HCT116 (cell line): ENCODE data around the gene SBNO2. TPM values are rescaled to one million over a fixed set of nuclear protein-coding genes. Genes with fewer than 3 reads are reported as not detected.

Source experiments
- ATAC-seq: fragments of 200-7000 bp; cut with Tn5 transposase; 2 replicates; pipeline ENCODE4 v1.9.1; 2020; ENCODE audit warnings: mild to moderate bottlenecking, moderate library complexity
- BruUV-seq: library from RNA; stranded (reverse); fragments of 400-500 nt; replicated peaks from 2 replicates; lab custom pipeline; 2021; lab: Mats Ljungman, UMichigan
- CTCF ChIA-PET: fragments of 300-600 bp; sonication (Branson Sonifier 250); formaldehyde crosslinking; loops from one replicate; lab custom pipeline; 2021; ENCODE audit warnings: antibody characterized with exemption; lab: Charles Lee
- POLR2A ChIA-PET: fragments of 300-600, 350-600 bp; sonication (Branson Sonifier 250); formaldehyde crosslinking; loops from one replicate; lab custom pipeline; 2021; ENCODE audit warnings: antibody characterized with exemption; lab: Charles Lee
- RAD21 ChIA-PET, 2 experiments: fragments of 300-600 bp; sonication (Branson Sonifier 250); formaldehyde crosslinking; loops; one replicate each; lab custom pipeline; 2023; ENCODE audit warnings: low total read pairs in 2 of 2; ENCODE audit not compliant: uncharacterized antibody in 2 of 2, unreplicated experiment in 2 of 2, low non-redundant PET in 1 of 2; lab: Charles Lee
- DNase-seq: peaks from one replicate; pipeline ENCODE4 v3.0.0-alpha.2; 2010; ENCODE audit warnings: low read depth, low spot score
- H2AFZ ChIP-seq: fragments of 200-600 bp; shearing (Covaris generic), sonication (generic); 2 replicates; pipeline ENCODE4 v1.6.1; 2017; ENCODE audit warnings: low read depth, mixed run types, mixed read lengths, antibody characterized with exemption, low read length; ENCODE audit not compliant: poor library complexity, severe bottlenecking
- H3K27ac ChIP-seq: 2 replicates; pipeline ENCODE4 v1.5.1; 2012; ENCODE audit warnings: low read depth, low read length
- H3K27me3 ChIP-seq: fragments of 200-600 bp; sonication (generic); 2 replicates; pipeline ENCODE4 v1.6.1; 2016; ENCODE audit warnings: mixed run types, low read length, mixed read lengths; ENCODE audit not compliant: insufficient read depth
- H3K36me3 ChIP-seq, 2 experiments: fragments of 200-500 bp in 1 of 2; fragments of 200-600 bp in 1 of 2; sonication (Bioruptor generic) in 1 of 2; sonication (generic) in 1 of 2; 2 replicates each; pipeline versions ENCODE4 v1.5.1 to v1.6.1; 2014 to 2016; ENCODE audit warnings: low read length in 2 of 2, inconsistent platforms in 1 of 2, mixed read lengths in 1 of 2, mixed run types in 1 of 2; ENCODE audit not compliant: insufficient read depth in 2 of 2, control insufficient read depth in 1 of 2
- H3K4me1 ChIP-seq, 2 experiments: fragments of 200-600 bp in 1 of 2; sonication (generic) in 1 of 2; 2 replicates each; pipeline versions ENCODE4 v1.5.1 to v1.6.1; 2012 to 2017; ENCODE audit warnings: low read length in 2 of 2, inconsistent platforms in 1 of 2, mild to moderate bottlenecking in 1 of 2, mixed read lengths in 1 of 2, mixed run types in 1 of 2, moderate library complexity in 1 of 2; ENCODE audit not compliant: insufficient read depth in 2 of 2, control insufficient read depth in 1 of 2
- H3K4me2 ChIP-seq: fragments of 200-600 bp; sonication (generic); 2 replicates; pipeline ENCODE4 v1.6.1; 2017; ENCODE audit warnings: mixed run types, low read length, mixed read lengths
- H3K4me3 ChIP-seq, 2 experiments: fragments of 200-600 bp in 1 of 2; sonication (generic) in 1 of 2; replicated peaks in 1 of 2; 2 replicates each; pipeline ENCODE4 v1.5.1; 2011 to 2016; ENCODE audit warnings: low read length in 2 of 2, control low read depth in 1 of 2, low read depth in 1 of 2, mild to moderate bottlenecking in 1 of 2, mixed read lengths in 1 of 2, mixed run types in 1 of 2
- H3K79me2 ChIP-seq: fragments of 200-600 bp; sonication (generic); 2 replicates; pipeline ENCODE4 v1.6.1; 2017; ENCODE audit warnings: mild to moderate bottlenecking, mixed run types, low read length, moderate library complexity, mixed read lengths; ENCODE audit not compliant: insufficient read depth
- H3K9ac ChIP-seq: fragments of 200-600 bp; sonication (generic); 2 replicates; pipeline ENCODE4 v1.6.1; 2016; ENCODE audit warnings: low read length, mixed read lengths
- H3K9me2 ChIP-seq: fragments of 200-600 bp; sonication (generic), shearing (Covaris generic); 2 replicates; pipeline ENCODE4 v1.6.1; 2017; ENCODE audit warnings: mixed run types, mild to moderate bottlenecking, moderate library complexity; ENCODE audit not compliant: insufficient read depth
- H3K9me3 ChIP-seq, 2 experiments: fragments of 200-500 bp in 1 of 2; fragments of 200-600 bp in 1 of 2; sonication (Bioruptor generic) in 1 of 2; sonication (generic) in 1 of 2; 2 replicates each; pipeline ENCODE4 v1.6.1; 2014 to 2017; ENCODE audit warnings: low read length in 2 of 2, mixed read lengths in 2 of 2, inconsistent platforms in 1 of 2, low read depth in 1 of 2, mild to moderate bottlenecking in 1 of 2, mixed run types in 1 of 2, moderate library complexity in 1 of 2; ENCODE audit not compliant: control insufficient read depth in 1 of 2, insufficient read depth in 1 of 2
- H4K20me1 ChIP-seq: fragments of 200-600 bp; sonication (generic), shearing (Covaris generic); 2 replicates; pipeline ENCODE4 v1.6.1; 2017; ENCODE audit warnings: mixed run types, mild to moderate bottlenecking, moderate library complexity; ENCODE audit not compliant: insufficient read depth
- CEBPB ChIP-seq: IDR thresholded peaks from 2 replicates; pipeline ENCODE4 v1.6.1; 2012; ENCODE audit warnings: low read depth
- EGR1 ChIP-seq: IDR thresholded peaks from 2 replicates; pipeline ENCODE4 v1.6.1; 2012; ENCODE audit warnings: low read depth
- ELF1 ChIP-seq: IDR thresholded peaks from 2 replicates; pipeline ENCODE4 v1.6.1; 2012; ENCODE audit warnings: low read depth, borderline replicate concordance
- EZH2 ChIP-seq: fragments of 200-600 bp; sonication (generic); IDR thresholded peaks from 2 replicates; pipeline ENCODE4 v1.6.1; 2017; ENCODE audit warnings: antibody characterized with exemption, mixed run types
- EZH2phosphoT487 ChIP-seq: fragments of 200-600 bp; IDR thresholded peaks from 2 replicates; pipeline ENCODE4 v1.6.1; 2018; ENCODE audit warnings: antibody characterized with exemption, borderline replicate concordance
- FOSL1 ChIP-seq: IDR thresholded peaks from 2 replicates; pipeline ENCODE4 v1.6.1; 2012; ENCODE audit warnings: low read depth
- JUND ChIP-seq: IDR thresholded peaks from 2 replicates; pipeline ENCODE4 v1.6.1; 2012
- POLR2AphosphoS5 ChIP-seq: IDR thresholded peaks from 2 replicates; pipeline ENCODE4 v1.6.1; 2011; ENCODE audit warnings: mild to moderate bottlenecking, low read depth, low read length, moderate library complexity
- RAD21 ChIP-seq: IDR thresholded peaks from 2 replicates; pipeline ENCODE4 v1.6.1; 2012; ENCODE audit warnings: low read depth, mild to moderate bottlenecking
- SP1 ChIP-seq: IDR thresholded peaks from 2 replicates; pipeline ENCODE4 v1.6.1; 2012; ENCODE audit warnings: low read depth
- SRF ChIP-seq: IDR thresholded peaks from 2 replicates; pipeline ENCODE4 v1.6.1; 2012; ENCODE audit warnings: low read depth
- TCF7L2 ChIP-seq: IDR thresholded peaks from 2 replicates; pipeline ENCODE4 v1.7.0; 2011; ENCODE audit warnings: borderline replicate concordance, inconsistent platforms; ENCODE audit not compliant: insufficient read depth, insufficient read length; ENCODE audit errors: extremely low read depth
- YY1 ChIP-seq: IDR thresholded peaks from 2 replicates; pipeline ENCODE4 v1.6.1; 2011; ENCODE audit warnings: low read length, low read depth, moderate library complexity, mild to moderate bottlenecking; ENCODE audit not compliant: insufficient replicate concordance; ENCODE audit errors: extremely low read depth
- ZFX ChIP-seq: fragments of 450-650 bp; IDR thresholded peaks from 2 replicates; pipeline ENCODE4 v1.6.1; 2017
- ZNF274 ChIP-seq: fragments of 200-500 bp; sonication (Bioruptor generic); IDR thresholded peaks from 2 replicates; pipeline ENCODE4 v1.6.1; 2014; ENCODE audit warnings: mild to moderate bottlenecking, low read depth, low read length, inconsistent platforms
- intact Hi-C: fragments of 100-400 bp; cut with micrococcal nuclease; formaldehyde crosslinking; loops from 2 replicates; pipeline ENCODE4 v1.10.0; 2022
- total RNA-seq: library from RNA; stranded (reverse); gene quantifications from one replicate; pipeline ENCODE4 v1.2.1, GENCODE V29; 2021; ENCODE audit not compliant: unreplicated experiment
- TF ChIP-seq, protein P1 (sequence below): IDR thresholded peaks from 2 replicates; pipeline ENCODE4 v1.6.1; 2011; ENCODE audit warnings: mild to moderate bottlenecking, low read length, moderate library complexity; ENCODE audit not compliant: insufficient replicate concordance; ENCODE audit errors: extremely low read depth
- TF ChIP-seq, protein P2 (sequence below): IDR thresholded peaks from 2 replicates; pipeline ENCODE4 v1.6.1; 2012; ENCODE audit warnings: low read depth
- TF ChIP-seq, protein P3 (sequence below): IDR thresholded peaks from 2 replicates; pipeline ENCODE4 v1.6.1; 2012

The SBNO2 gene
- total RNA-seq, 1 experiment from 2014 or later: 66.4 TPM

DNA sequence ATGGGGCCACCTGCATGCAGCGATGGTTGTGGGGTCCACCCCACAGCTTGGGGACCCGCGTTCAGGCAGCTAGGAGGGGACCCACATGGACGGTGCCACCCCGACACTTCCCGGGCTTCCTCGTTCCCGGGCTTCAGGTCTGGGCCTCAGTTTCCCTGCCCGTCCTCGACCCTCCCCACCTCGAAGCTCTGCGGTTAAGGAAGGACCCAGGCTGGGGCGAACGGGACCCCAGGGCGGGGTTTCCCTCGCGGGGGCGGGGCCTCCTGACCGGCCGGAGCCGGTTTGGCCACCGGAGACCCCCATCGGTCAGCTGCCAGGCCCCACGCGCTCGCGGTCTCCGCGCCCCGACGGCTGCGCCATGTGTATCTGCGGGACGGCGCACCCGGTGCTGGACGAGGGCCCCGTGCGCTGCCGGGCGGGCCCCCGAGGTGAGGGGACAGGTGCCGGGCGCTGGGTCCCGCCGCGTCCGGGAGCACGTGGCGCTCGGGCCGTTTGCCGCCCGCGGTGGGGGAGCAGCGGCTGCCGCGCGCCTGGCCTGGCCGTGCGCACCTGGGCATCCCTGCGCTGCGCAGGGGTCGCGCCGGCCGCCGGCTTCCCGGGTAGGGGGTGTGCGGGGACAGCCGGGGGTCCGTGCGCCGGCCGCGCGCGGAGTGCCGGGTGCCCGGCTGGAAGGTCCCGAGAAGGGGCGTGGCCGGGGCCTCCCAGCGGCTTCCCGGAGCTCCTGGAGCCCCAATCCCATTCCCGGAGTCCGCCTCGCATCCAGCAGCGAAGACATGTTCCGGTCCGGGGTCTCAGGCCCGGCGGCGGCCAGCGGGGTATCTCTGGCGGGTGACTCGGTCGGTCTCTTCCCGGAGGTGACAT lies 102.9 kb downstream of the SBNO2 start:
- no peak for DNase-seq
- H3K79me2 ChIP-seq: peaks cover 25% of the 10 kb centered on the region; the same call in 1 of the 2 replicates
- TF ChIP-seq SP1 (no peak), ZNF274 (no peak), EZH2phosphoT487 (no peak), ZFX (no peak), TCF7L2 (no peak), YY1 (no peak), FOSL1 (no peak), ELF1 (no peak), POLR2AphosphoS5 (no peak), EGR1 (no peak), JUND (no peak), EZH2 (no peak), SRF (no peak), RAD21 (no peak), CEBPB (no peak)
- TF ChIP-seq, protein P1, sequence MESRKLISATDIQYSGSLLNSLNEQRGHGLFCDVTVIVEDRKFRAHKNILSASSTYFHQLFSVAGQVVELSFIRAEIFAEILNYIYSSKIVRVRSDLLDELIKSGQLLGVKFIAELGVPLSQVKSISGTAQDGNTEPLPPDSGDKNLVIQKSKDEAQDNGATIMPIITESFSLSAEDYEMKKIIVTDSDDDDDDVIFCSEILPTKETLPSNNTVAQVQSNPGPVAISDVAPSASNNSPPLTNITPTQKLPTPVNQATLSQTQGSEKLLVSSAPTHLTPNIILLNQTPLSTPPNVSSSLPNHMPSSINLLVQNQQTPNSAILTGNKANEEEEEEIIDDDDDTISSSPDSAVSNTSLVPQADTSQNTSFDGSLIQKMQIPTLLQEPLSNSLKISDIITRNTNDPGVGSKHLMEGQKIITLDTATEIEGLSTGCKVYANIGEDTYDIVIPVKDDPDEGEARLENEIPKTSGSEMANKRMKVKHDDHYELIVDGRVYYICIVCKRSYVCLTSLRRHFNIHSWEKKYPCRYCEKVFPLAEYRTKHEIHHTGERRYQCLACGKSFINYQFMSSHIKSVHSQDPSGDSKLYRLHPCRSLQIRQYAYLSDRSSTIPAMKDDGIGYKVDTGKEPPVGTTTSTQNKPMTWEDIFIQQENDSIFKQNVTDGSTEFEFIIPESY: no peak
- TF ChIP-seq, protein P2, sequence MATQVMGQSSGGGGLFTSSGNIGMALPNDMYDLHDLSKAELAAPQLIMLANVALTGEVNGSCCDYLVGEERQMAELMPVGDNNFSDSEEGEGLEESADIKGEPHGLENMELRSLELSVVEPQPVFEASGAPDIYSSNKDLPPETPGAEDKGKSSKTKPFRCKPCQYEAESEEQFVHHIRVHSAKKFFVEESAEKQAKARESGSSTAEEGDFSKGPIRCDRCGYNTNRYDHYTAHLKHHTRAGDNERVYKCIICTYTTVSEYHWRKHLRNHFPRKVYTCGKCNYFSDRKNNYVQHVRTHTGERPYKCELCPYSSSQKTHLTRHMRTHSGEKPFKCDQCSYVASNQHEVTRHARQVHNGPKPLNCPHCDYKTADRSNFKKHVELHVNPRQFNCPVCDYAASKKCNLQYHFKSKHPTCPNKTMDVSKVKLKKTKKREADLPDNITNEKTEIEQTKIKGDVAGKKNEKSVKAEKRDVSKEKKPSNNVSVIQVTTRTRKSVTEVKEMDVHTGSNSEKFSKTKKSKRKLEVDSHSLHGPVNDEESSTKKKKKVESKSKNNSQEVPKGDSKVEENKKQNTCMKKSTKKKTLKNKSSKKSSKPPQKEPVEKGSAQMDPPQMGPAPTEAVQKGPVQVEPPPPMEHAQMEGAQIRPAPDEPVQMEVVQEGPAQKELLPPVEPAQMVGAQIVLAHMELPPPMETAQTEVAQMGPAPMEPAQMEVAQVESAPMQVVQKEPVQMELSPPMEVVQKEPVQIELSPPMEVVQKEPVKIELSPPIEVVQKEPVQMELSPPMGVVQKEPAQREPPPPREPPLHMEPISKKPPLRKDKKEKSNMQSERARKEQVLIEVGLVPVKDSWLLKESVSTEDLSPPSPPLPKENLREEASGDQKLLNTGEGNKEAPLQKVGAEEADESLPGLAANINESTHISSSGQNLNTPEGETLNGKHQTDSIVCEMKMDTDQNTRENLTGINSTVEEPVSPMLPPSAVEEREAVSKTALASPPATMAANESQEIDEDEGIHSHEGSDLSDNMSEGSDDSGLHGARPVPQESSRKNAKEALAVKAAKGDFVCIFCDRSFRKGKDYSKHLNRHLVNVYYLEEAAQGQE: no peak
- TF ChIP-seq, protein P3, sequence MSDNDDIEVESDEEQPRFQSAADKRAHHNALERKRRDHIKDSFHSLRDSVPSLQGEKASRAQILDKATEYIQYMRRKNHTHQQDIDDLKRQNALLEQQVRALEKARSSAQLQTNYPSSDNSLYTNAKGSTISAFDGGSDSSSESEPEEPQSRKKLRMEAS: no peak
- H3K36me3 ChIP-seq: peaks cover 0 to 10% of the 10 kb centered on the region in 2 experiments; a peak in 1 of 4 replicates
- ChIA-PET POLR2A (no interaction called here), CTCF (no interaction called here), RAD21 (no interaction called here)
- peaks cover 10 to 48% of the 10 kb centered on the region in 2 experiments for H3K4me1 ChIP-seq
- no peaks in the 10 kb centered on the region for H4K20me1 ChIP-seq
- no peak overlapping the region for H2AFZ ChIP-seq
- BruUV-seq: no TSS peak
- no peak overlapping the region for H3K4me3 ChIP-seq
- intact Hi-C loops: no loop called here
- no peaks in the 10 kb centered on the region for H3K27me3 ChIP-seq
- no peak overlapping the region for H3K27ac ChIP-seq
- H3K9me3 ChIP-seq: no peaks in the 10 kb centered on the region
- ATAC-seq: no peak
- no peak overlapping the region for H3K9ac ChIP-seq
- H3K4me2 ChIP-seq: no peak overlapping the region
- H3K9me2 ChIP-seq: no peaks in the 10 kb centered on the region
